H54 (cell line): Measurements from ENCODE around the gene UGT2A3.
"Not testable (repeated sequence)": the region's sequence is repeated elsewhere in the genome, so short reads cannot be mapped to it uniquely, and the experiment has no call there.

Experiments used
- DNase-seq: peaks from one replicate; pipeline ENCODE4 v3.0.0; 2011; ENCODE audit warnings: low spot score, mixed read lengths; ENCODE audit not compliant: insufficient read length
- FAIRE-seq: peaks from 3 replicates; lab custom pipeline; 2011; peaks lifted over from hg19 to GRCh38; lab: Jason Lieb, UNC
- POLR2A ChIP-seq: IDR thresholded peaks from 2 replicates; pipeline ENCODE4 v1.6.1; 2011; ENCODE audit warnings: low read depth, mild to moderate bottlenecking, low read length

The UGT2A3 gene

DNA sequence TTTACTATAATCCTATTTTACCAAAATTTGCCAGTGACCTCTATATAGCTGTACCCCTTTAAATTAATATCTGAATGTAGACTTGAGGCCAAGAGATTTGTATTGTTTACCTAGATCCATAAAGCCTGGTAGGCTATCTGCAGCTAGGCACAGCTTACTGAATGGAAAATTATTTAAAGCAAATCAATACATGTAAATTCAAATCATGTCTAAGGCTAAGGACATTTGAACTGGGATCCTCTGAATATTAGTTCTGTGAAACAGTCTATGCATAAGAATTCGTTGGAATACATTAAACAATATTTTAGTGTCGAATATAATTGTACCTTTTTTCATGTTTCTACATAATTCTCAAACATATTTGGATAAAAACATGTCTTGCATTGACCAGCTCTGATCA is 1.6 kb downstream of the UGT2A3 start:
- no peak for TF ChIP-seq POLR2A
- FAIRE-seq = no peak
- DNase-seq = no peak

DNA sequence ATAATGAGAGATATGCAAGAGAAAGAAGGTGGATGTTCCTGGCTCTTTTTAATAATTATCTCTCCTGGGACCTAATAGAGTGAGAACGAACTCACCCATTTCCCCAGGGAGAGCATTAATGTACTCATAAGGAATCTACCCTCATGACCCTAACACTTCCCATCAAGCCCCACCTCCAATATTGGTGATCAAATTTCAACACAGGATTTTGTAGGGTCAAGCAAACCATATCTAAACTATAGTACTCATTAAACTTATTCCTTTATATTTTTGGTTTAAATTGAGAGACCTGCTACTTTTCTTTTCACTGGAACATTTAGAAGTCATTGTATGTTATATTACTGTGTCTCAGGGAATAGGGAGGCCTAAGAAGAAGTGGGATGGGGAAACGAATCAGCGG is 2.6 kb downstream of the UGT2A3 start:
- DNase-seq = no peak
- TF ChIP-seq POLR2A = no peak
- FAIRE-seq = no peak

DNA sequence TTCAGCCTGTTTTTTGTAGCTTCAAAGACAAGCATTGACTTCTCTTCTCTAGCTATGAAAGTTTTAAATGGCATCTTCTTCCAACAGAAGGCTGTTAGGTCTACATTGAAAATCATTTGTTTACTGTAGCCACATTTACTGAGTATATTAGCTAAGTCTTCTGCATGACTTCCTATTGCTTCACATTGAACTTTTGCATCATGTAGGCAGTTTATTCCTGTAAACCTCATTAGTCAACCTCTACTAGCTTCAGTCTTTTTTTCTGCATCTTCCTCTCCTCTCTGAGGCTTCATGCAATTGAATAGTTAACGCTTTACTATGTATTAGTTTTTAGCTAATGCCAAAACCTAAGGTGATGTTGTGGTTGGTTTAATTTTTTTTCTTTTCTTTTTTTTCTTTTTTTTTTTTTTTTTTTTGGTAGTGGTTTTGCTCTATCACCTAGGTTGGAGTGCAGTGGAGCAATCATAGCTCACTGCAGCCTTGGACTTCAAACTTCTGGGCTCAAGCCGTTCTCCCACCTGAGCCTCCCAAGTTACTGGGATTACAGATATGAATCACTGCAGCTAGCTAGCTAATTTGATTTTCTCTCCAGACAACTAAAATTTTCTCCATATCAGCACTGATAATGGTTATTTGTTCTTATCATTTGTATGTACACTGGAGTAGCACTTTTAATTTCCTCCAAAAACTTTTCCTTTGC is 3.4 kb downstream of the UGT2A3 start:
- FAIRE-seq (no peak), DNase-seq (no peak)
- no peak for TF ChIP-seq POLR2A

DNA sequence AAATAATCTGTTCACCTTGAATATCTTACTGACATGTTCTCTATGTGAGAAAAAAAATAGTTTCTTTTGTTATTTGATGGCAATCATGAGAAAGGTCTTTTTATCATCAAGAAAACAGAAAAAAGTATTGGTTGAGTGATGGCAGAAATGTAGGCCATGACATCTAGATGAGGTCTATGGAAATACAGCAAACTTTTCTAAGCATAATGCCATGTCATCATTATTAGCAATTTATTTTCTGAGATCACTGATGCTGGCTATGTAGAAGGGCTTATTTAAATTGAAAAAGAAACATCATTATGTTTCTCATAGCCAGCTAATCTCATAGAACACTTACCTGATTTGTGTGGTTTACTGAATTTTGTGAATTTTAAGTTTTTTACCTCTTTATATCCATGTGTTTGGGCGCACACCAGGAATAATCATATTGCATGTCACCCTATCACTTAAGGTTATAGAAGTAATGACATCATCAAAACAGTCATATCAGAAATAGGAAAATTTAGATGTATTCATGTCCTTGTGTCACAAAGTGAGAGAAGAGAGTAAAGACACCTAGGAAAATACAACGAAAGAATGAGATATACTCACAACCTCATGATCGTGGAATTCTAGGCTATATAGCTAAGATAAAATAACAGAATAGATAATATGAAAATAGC is 22.4 kb downstream of the UGT2A3 start:
- TF ChIP-seq POLR2A = no peak
- FAIRE-seq = no peak

DNA sequence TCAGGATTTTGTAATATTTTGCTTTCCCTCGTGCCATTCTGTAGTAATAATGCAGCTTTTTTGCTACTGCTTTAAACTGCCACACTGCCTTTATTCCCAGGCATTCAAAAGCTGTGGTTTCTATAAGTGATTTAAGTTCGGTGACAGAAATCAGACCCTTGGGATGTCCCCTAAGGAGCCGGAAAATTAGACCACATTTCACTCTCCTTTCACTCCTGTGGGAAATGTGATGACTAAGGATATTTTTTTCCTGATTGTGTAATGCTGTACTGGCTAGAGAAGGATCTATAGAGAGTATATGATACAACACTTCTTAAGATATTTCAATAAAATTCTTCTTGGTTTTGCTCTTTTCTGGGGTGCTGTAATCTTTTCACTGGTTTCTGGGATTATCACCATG is 24.4 kb downstream of the UGT2A3 start:
- TF ChIP-seq POLR2A = no peak
- FAIRE-seq = no peak
- DNase-seq = no peak

More for the DNA sequence above, 22.4 kb downstream of the UGT2A3 start:
- DNase-seq = no peak

DNA sequence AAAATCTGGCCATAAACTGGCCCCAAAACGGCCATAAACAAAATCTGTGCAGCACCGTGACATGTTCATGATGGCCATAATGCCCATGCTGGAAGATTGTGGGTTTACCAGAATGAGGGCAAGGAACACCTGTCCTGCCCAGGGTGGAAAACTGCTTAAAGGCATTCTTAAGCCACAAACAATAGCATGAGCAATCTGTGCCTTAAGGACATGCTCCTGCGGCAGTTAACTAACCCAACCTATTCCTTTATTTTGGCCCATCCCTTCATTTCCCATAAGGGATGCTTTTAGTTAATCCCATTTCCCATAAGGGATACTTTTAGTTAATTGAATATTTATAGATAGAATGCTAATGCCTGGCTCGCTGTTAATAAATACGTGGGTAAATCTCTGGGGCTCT is 29.4 kb downstream of the UGT2A3 start:
- DNase-seq, FAIRE-seq: not testable (repeated sequence)

DNA sequence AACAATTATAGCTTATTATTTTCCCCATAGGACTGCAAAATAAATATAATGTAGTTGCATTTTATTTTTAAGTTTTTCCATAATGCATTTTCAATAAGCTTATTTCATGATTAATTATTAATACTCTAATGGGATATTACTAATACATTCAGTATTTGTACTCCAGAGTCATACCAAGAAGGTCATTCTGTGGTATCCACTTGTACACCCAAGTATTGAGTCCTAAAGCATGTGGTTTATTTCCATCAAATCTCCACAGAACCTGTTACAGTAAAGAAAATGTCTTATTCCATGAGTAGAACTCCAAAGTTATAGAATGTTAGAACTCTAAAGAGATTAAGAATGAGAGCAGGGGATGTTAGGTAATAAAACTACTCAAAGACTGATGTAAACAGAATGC is 30.6 kb downstream of the UGT2A3 start:
- no peak for TF ChIP-seq POLR2A
- no peak for DNase-seq
- FAIRE-seq = no peak

DNA sequence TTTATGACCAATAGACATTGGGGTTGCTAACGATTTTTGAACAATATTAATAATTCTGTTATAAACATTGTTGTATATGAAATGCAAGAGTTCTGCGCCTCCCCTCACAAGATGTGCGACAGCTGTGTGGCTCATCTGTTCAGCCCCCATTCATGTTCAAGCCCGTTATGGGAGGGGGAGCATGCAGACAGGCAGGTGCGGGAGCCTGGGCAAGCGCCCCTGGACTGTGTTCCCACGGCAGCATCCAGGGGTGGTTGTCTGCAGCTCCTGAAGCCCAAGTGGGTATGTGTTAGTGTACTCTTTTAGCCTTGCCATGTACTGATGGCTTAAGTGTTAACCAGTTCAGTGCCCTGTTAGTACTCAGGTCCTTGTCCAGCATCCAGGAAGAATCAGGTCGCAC is 34.6 kb downstream of the UGT2A3 start:
- no peak for DNase-seq
- no peak for TF ChIP-seq POLR2A
- no peak for FAIRE-seq

DNA sequence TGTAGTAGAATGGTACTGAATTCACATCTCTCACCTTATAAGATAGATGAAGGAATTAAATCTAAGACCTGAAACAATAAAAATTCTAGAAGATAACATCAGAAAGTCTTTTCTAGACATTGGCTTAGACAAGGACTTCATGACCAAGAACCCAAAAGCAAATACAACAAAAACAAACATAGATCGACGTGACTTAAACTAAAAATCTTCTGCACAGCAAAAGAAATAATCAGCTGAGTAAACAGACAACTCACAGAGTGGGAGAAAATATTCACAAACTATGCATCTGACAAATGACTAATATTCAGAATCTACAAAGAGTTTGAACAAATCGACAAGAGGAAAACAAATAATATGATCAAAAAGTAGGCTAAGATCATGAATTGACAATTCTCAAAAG is 38.8 kb downstream of the UGT2A3 start:
- DNase-seq = no peak
- no peak for FAIRE-seq
- TF ChIP-seq POLR2A = no peak

DNA sequence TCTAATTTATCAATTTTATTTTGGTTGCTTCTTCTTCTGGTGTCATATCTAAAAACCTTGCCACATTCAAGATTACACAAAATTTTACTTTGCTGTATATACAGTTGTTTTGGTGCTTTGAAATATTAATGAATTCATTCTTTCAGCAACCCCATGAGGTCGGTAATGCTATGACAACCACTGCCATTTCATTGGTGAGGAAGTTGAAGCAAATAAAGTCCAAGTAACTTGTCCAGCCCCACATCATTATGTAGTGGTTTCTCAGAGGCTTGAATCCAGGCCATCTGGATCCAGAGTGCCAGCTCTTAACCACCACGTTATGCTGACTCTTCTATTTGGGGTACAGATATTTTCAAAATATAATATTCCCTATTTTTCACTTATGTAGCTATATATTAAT is 42.2 kb downstream of the UGT2A3 start:
- DNase-seq (no peak), FAIRE-seq (no peak)
- TF ChIP-seq POLR2A = no peak

DNA sequence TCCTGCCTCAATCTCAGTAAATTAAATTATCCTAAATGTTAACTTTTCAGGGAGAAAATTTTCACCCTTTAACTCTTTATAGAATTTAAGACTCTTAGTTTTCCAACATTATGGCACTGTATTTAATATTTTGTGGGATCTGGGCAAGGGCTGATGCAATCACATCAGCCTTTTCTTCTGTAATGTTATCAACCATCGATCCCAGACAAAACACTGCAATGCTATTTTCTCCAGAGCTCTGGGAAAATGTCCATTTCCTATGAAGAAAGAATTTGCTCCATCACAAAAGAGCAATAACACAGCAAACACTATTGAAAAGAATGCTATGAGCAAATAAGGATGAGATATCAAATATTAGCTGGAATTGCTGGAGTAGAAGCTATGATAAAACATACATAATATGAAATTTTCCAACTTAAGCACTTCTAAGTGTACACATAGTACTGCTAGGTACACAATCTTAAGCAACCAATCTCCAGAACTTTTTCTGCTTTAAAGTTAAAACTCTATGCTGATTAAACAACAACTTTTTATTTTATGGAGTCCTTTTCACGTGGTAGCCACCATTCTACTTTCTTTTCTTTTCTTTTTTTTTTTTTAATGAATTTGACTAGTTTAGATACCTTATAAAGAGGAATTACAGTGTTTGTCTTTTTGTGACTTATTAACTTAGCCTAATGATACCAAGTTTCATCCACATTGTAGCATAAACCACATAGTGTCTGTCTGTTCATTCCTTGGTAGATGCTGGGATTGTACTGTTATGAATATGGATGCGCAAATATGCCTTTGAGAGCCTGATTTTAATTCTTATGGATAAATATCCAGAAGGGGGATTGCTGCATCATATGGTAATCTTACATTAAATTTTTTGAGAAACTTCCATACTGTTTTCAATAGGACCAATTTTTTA is 43.6 kb downstream of the UGT2A3 start:
- no peak for TF ChIP-seq POLR2A
- DNase-seq = no peak
- FAIRE-seq = no peak

DNA sequence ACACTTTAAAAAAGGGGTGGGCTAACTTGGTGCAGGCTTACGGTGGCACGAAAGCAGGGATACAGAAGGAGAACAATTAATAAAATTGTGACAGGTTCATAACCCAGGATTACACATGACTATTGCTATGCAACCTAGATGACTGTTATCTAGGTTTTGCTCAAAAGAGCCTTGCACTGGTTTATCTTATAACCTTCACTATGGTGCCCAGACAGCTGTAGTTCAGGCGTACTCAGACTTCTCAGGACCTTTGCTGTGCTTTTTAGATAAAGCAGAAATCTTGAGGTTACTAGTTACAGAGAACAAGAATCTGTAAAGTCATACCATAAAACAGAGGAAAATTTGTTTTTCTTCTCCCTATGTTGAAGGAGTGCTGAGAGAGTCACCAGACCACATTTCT is 44.4 kb downstream of the UGT2A3 start:
- FAIRE-seq = no peak
- no peak for DNase-seq

DNA sequence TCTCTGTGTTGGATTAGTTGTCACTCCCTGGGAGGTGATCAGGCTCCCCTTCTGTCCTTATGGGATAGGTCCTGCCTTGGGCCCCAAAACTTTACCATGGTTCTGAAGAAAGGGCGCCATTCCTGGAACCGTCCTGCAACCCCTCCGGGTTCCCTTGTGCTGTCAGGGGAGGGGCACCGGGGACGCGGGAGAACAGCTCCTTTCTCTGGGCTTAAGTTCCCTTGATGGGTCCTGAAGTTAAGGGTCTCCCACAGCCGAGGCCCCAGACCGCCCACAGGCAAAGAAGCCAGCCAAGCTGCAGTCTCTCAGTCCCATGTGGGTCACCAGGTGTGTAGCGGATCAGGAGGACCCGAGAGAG is 44.8 kb downstream of the UGT2A3 start:
- no peak for FAIRE-seq
- no peak for DNase-seq
- no peak for TF ChIP-seq POLR2A

More for the DNA sequence above, 44.4 kb downstream of the UGT2A3 start:
- no peak for TF ChIP-seq POLR2A
